NCI-H1930 (cell line): Measurements from ENCODE around the gene USP27X.

ENCODE experiments used
- DNase-seq, 2 experiments: peaks; one replicate each; lab custom pipeline; 2025; lab: John Stamatoyannopoulos, UW

USP27X gene

DNA sequence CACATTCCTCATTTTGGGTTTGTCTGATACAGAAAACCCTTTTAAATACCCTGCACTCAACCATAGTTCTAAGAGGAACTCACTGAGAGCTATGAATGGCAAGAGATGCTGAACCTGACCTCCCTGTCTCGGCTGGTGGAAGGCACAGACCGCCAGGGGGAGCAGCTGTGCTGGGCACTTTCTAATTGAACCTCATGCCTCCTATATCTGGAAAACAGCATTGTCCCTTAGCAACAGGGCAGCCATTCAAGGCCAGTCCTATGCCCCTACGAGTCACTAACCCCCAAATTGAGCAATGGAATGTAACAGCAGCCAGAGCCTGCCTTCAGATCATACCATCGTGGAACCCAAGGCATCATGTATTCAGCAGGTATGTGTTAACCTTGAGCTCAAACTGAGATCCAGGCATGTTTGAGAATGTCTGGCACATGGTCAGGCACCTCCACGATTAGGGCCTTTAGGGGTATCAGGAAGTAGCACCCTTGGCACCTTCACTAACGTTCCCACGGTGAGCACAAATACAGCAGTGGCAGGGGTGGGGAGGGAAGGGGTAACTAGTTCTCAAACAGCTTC lies 5.1 kb downstream of the USP27X start:
- peak; percentile 32 to 45 for DNase-seq

GRCh38 chrX:49892542-49892941 lies 13.3 kb downstream of the USP27X start:
- DNase-seq, result no peak

- DNase-seq, result no peak
Observed at GRCh38 chrX:49896951-49897350, 17.7 kb downstream of the USP27X start.

DNA sequence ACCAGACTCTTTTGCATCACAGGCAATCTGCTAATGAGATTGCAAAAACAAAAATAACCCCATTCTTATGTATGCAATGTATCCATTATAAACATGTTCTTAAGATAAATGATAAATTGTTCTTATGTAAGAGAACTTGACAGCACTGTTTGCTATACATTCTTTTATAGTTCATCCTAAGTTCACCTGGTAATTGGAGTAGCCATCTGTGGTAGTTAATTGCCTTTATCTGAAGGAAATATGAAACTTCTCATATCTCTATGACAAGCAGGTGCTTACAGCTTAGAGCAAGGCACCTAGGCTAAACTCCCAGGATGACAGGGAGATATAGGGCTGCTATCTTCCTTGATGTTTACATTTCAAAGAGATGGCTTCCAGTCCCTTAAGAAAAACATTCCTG lies 21.8 kb downstream of the USP27X start:
- peak; percentile 4 to 20 for DNase-seq

DNA sequence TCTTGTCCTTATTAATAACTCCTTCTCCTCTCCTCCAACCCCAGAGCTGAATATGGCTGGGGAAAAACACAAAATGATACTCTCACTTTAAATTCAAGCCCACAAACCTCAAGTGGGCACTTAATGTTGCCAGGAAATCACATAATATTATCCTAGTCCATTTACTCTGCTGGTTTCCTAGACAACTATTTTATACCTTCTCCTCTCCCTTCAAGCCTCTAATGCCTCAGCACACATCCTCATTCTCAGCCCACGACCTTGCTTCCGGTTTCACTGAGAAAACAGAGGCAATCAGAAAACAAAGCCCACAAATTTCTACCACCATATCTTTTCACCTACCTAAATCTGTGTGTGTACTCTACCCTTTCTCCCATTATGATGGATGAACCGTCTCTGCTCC lies 31.1 kb downstream of the USP27X start:
- DNase-seq, result peak in 1 of 2 experiments; percentile 13

DNA sequence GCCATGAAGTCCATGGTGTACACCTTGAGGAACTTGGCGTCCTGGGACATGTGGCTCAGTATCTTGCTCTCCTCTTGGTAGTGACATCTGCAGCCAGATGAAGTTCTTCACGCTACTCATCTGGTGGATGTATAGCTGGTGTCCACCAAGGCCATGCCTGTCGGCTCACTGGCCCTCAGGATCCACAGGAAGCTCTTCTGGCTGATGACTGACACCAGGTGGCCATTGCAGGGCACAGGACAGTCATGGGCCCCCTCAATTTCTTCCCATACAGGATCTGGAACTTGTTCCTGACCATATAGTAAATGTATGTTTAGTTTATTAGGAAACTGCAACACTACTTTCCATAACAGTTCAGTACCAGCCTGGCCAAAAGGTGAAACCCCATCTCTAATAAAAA lies 32.8 kb downstream of the USP27X start:
- peak in 1 of 2 experiments; percentile 2 for DNase-seq

DNA sequence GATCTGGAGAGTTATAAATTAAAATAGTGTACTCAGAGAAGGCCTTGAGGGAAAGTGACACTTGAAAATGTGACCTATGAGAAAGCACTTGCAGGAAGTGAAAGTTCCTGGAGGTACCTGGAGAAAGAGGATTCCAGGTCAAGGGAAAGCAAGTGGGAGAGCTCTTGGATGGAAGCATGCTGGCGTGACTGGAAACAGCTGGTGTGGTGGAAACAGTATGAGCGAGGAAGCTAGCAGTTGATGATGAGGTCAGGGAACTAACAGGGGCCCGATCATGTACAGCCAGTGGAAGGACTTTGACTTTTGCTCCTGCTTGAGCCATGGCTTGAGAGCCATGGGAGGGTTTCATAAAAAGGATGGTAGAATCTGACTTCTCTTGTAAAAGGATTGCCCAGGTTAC lies 33.6 kb downstream of the USP27X start:
- DNase-seq, result no peak

- DNase-seq, result peak in 1 of 2 experiments; percentile 25
Observed at GRCh38 chrX:49915361-49916222, 36.3 kb downstream of the USP27X start.

- peak; percentile 2 to 14 for DNase-seq
Observed at GRCh38 chrX:49919617-49920016, 40.3 kb downstream of the USP27X start.

DNA sequence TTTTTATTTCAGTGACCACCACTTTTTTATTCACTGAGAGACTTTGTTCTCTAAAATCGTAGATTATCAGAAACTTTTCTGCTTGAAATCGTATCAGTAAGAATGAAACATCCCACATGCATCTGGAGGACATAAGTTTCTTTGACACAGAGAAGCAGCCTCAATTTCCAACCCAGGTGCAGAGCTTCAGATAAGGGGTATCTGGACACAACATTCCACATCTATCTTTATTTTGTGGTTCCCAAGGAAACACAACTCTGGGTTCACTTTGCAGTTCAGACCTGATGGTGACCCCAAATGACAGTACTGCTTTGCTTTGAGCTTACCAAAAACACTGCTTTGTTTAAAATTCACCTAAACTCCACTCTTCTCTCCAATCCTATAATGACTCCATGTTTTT lies 41.8 kb downstream of the USP27X start:
- no peak for DNase-seq

DNA sequence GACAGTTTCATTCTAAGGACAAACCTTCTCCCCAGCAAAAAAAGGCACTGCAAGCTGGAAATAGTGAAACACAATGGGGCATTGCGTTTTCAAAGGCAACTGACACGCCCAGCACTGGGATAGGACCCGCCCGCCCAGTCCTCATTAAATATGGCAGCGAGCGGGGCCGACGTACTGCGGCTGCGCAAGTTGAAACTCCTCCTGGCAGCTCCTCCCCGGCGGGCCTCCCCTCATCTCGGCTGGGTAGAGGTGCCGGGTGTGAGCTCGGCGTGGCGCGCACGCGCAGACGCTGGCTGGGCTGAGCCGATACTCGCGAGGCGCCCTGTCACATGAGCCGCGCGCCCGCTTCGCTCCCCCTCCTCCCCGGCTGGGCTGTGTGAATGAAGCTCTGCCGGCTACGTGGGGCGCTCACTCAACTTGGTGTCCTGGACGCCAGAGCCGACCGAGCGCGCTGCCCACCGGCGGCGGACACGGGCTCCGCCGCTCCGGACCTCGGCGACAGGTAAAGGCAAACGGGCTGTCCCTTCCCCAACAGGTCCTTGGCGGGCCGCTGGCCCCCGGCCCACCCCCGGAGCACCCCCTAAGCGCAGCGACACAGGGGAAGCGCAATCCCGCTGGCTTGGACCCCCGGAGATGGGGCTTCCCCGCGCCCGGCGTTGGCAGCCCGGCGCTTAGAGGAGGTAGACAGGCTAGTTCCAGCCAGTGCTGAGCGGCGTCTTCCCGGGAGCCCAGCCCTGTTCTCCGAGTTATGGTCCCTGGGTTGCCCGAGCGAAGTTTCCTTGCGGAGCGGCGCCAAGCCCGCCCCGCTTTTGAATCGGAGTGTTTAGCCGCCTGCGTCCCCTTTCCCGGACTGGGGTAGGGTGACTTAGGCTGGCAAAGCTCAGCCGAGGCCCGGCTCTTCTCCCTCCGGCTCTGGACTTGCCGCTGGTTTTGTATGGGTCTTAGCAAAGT lies 43.3 kb downstream of the USP27X start, which contains the start of gene CLCN5:
Gene CLCN5 (plus strand): TSS at position 306 of the 951 bp plus-strand sequence. CDS start 2,703 bp downstream, outside the sequence.
- DNase-seq, result peak; percentile 87 to 90

GRCh38 chrX:49925176-49925575 lies 45.9 kb downstream of the USP27X start:
- no peak for DNase-seq

GRCh38 chrX:49930039-49930438 lies 50.8 kb downstream of the USP27X start:
- DNase-seq, result no peak
